Pancreas (tissue), 10 donors: ENCODE results near the gene EEF1E1. TPM values are rescaled to one million over a fixed set of nuclear protein-coding genes. Genes with fewer than 3 reads are reported as not detected.
"Not testable (repeated sequence)": the region's sequence is repeated elsewhere in the genome, so short reads cannot be mapped to it uniquely, and the experiment has no call there.

Experiments
- ATAC-seq, 4 donors: fragments of 200-7000 bp; cut with Tn5 transposase; one replicate each; pipeline versions ENCODE4 v1.8.0 to v1.9.1; 2020; ENCODE audit warnings: mild to moderate bottlenecking in 4 of 4, moderate library complexity in 4 of 4
- DNase-seq, 6 donors: peaks; one replicate each; pipeline ENCODE4 v3.0.0-alpha.2; 2020
- FAIRE-seq: peaks from 2 replicates; lab custom pipeline; 2012; peaks lifted over from hg19 to GRCh38; lab: Jason Lieb, UNC
- H3K27ac ChIP-seq, 4 donors: fragments of 200-600 bp; sonication (generic); 1 replicate in 3 of 4; 2 replicates in 1 of 4; pipeline versions ENCODE4 v1.5.0 to v1.8.0; 2020
- H3K27me3 ChIP-seq, 4 donors: fragments of 200-600 bp; one replicate each; pipeline ENCODE4 v1.8.0; 2021
- H3K36me3 ChIP-seq, 3 donors: fragments of 200-600 bp; sonication (generic) in 1 of 3; one replicate each; pipeline versions ENCODE4 v1.5.0 to v1.8.0; 2020 to 2021
- H3K4me1 ChIP-seq, 3 donors: fragments of 200-600 bp; one replicate each; pipeline ENCODE4 v1.8.0; 2021
- H3K4me3 ChIP-seq, 4 donors: fragments of 200-600 bp; sonication (generic) in 2 of 4; one replicate each; pipeline versions ENCODE4 v1.5.0 to v1.8.0; 2020 to 2021
- H3K9me3 ChIP-seq, 4 donors: fragments of 200-600 bp; one replicate each; pipeline ENCODE4 v1.8.0; 2021
- CTCF ChIP-seq, 4 donors: fragments of 200-600 bp; sonication (generic) in 3 of 4; IDR thresholded peaks; one replicate each; pipeline versions ENCODE4 v1.5.0 to v1.8.0; 2021; ENCODE audit warnings: antibody characterized with exemption in 4 of 4
- WGBS, 2 donors: extraction: QIAGEN DNeasy Blood & Tissue Kit; methylation state at CpG; one replicate each; pipeline ENCODE4 v1.1.7; 2013; 5-methylcytosine and 5-hydroxymethylcytosine counted together
- intact Hi-C, 3 donors: fragments of 100-400 bp; cut with DNase I; formaldehyde crosslinking; loops; one replicate each; pipeline versions ENCODE4 v1.11.1 to v1.14.2; 2022
- polyA plus RNA-seq, 2 donors: library from polyadenylated mRNA; stranded (reverse); fragments of 200-250 nt; gene quantifications; one replicate each; pipeline ENCODE4 v1.2.3, GENCODE V29; 2013
- total RNA-seq, 6 donors: library from RNA; stranded (reverse); fragmentation: NEBNext Ultra II Directional in 4 of 6; extraction: Animal tissue kit (Norgen Biotek cat#: 25700) in 4 of 6; gene quantifications; one replicate each; pipeline versions ENCODE4 v1.2.1 to v1.2.4, GENCODE V29; 2021 to 2023
- donor health status: healthy with polysubstance abuse.
- donor health status: DM: no; HTN: no; CAD: no; lungs with moderate emphysema.
- donor health status: DM: no; HTN: no; CAD: no.
- donor health status: control.
- donor health status: control.
- donor health status: Bipolar disorder and iron deficiency.
- donor health status: DM: yes; HTN: yes; CAD: no.
- donor health status: DM: no; HTN: no; CAD: no.
- donor health status: DM: no; HTN: no; CAD: no.
- donor health status: DM: yes; HTN: yes; CAD: no.

The EEF1E1 gene
- total and polyA plus RNA-seq, 8 donors: 5.6 to 20.6 (median 13.0) TPM

- H3K9me3 ChIP-seq: no peaks in the 10 kb centered on the region
- H3K27ac ChIP-seq: no peak overlapping the region
- H3K36me3 ChIP-seq: no peaks in the 10 kb centered on the region
- intact Hi-C loops: no loop called here
- ATAC-seq (no peak), FAIRE-seq (no peak), DNase-seq (no peak)
- WGBS, 2 donors: 56 to 61% methylated on average over 3 of the region's 3 CpGs
- no peak for TF ChIP-seq CTCF (IDR thresholded peaks at IDR 0.05)
- H3K27me3 ChIP-seq: no peaks in the 10 kb centered on the region
- H3K4me3 ChIP-seq: no peak overlapping the region
- no peaks in the 10 kb centered on the region for H3K4me1 ChIP-seq
Observed at GRCh38 chr6:8043221-8043620, 59.1 kb downstream of the EEF1E1 start.

DNA sequence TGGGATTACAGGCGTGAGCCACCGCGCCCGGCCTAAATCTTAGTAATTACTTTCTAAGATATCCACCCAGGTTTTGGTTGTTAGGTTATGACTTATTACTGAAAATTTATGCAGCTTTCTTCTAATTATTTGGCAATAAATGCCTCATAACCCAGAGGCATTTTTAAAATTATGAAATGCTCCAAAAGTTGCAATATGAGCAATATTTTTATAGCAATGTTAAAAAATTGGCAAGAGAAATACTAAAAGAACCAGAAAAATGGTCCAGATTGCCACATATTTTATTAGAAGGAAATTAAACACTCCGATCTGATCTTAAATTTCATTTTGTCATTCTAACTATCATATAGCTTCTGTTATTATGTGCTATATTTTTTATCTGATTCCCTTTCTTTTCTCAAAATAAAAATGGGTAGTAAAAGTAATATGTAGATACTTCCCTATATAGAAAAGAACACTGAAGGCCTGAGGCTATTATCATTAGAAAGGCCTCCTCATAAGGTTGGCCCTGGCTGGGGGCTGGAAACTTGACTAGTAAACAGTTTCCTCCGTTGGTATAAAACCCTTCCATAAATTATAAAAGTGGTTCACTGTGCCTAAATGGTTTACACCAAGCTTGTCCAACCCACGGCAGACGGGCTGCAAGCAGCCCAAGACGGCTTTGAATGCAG is 60.3 kb downstream of the EEF1E1 start:
- Histone ChIP-seq H3K36me3 (no peaks in the 10 kb centered on the region), H3K27me3 (no peaks in the 10 kb centered on the region), H3K4me3 (no peak overlapping the region), H3K27ac (no peak overlapping the region), H3K9me3 (no peaks in the 10 kb centered on the region), H3K4me1 (no peaks in the 10 kb centered on the region)
- no peak for FAIRE-seq
- 94 to 95% methylated on average over 9 of the region's 9 CpGs for WGBS, 2 donors
- ATAC-seq: no peak
- TF ChIP-seq CTCF (IDR thresholded peaks at IDR 0.05): no peak
- intact Hi-C loops: no loop called here
- DNase-seq: no peak

DNA sequence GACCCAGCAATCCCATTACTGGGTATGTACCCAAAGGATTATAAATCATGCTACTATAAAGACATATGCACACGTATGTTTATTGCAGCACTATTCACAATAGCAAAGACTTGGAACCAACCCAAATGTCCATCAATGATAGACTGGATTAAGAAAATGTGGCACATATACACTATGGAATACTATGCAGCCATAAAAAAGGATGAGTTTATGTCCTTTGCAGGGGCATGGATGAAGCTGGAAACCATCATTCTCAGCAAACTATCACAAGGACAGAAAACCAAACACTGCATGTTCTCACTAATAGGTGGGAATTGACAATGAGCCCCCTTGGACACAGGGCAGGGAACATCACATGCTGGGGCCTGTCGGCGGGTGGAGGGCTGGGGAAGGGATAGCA is 68.2 kb downstream of the EEF1E1 start:
- FAIRE-seq, ATAC-seq, intact Hi-C loops, H3K4me3 ChIP-seq, H3K27me3 ChIP-seq, H3K9me3 ChIP-seq, H3K27ac ChIP-seq, DNase-seq, H3K36me3 ChIP-seq, H3K4me1 ChIP-seq: not testable (repeated sequence)
- 83 to 97% methylated on average over 3 of the region's 3 CpGs for WGBS, 2 donors

- no peaks in the 10 kb centered on the region for H3K27me3 ChIP-seq
- no peak overlapping the region for H3K27ac ChIP-seq
- no peak for FAIRE-seq
- no peaks in the 10 kb centered on the region for H3K9me3 ChIP-seq
- no peak for DNase-seq
- 96 to 98% methylated on average over 5 of the region's 5 CpGs for WGBS, 2 donors
- H3K36me3 ChIP-seq: no peaks in the 10 kb centered on the region
- H3K4me3 ChIP-seq: no peak overlapping the region
- TF ChIP-seq CTCF (IDR thresholded peaks at IDR 0.05): no peak
- no peak for ATAC-seq
- peaks cover 6 to 17% (median 13%) of the 10 kb centered on the region in 3 donors for H3K4me1 ChIP-seq
- intact Hi-C loops: no loop called here
Observed at GRCh38 chr6:8030920-8031319, 71.4 kb downstream of the EEF1E1 start.

Other genes starting within 250 kb of the EEF1E1 start
- 100 to 1,000 TPM in 3 of 6 donors, 10 to 100 TPM in 3; 63.4 to 115 (median 100.0) TPM for gene TXNDC5, start 191.8 kb downstream of the EEF1E1 start, total RNA-seq
- gene TXNDC5, start 191.8 kb downstream of the EEF1E1 start, polyA plus RNA-seq: 10 to 100 TPM; 40.0 to 49.0 TPM
- gene BLOC1S5, start 38.2 kb downstream of the EEF1E1 start, total RNA-seq: 1 to 10 TPM; 3.2 to 9.0 (median 5.3) TPM
- 1 to 10 TPM; 2.6 to 4.8 TPM for gene BLOC1S5, start 38.2 kb downstream of the EEF1E1 start, polyA plus RNA-seq